Stimulated activated CD4-positive, alpha-beta T cell treated with anti-CD3 and anti-CD28 coated beads, Interleukin-1b, Interleukin-23, amount 100 ng/mL, for 1 hour (primary cell): ENCODE data around the gene SH3GL1.

ENCODE experiments used
- DNase-seq, 2 donors: peaks; one replicate each; pipeline ENCODE4 v3.0.0-alpha.2; 2020; ENCODE audit warnings: low read depth in 2 of 2

Gene SH3GL1

GRCh38 chr19:4399812-4400134, 574 bp downstream of the SH3GL1 start:
- DNase-seq, result no peak

GRCh38 chr19:4396949-4397783, 3.2 kb downstream of the SH3GL1 start:
- no peak for DNase-seq

DNA sequence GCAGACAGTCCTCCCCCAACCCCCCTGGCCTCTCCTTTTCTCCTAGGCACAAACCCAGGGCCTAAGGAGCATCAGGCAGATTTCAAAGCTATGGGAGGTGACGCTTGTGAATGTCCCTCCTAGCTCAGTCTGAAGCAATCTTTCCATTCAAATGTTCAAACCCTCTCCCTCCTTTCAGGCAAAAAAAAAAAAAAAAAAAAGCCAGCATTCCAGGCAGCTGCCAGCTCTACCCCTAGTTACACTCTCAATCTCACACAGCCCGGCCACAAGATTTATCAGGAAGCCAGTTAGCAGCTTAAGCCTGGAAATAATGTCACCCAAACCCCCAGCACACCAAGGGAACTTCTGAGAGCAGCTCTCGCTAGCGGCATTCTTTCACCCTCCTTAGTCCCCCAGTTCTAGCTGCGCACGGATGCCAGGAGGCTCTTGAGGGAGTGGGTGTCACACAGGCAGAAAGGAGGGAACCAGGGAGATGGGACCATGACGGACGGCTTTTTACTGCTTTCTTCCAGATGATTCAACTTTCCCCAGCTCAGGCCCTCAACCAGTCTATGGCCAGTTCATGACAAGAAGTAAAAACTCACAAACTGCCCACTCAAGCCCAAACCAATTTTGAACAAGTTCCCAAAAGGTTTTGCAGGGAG, 6.3 kb downstream of the SH3GL1 start:
- no peak for DNase-seq

GRCh38 chr19:4391701-4392483, 8.5 kb downstream of the SH3GL1 start:
- no peak for DNase-seq

DNA sequence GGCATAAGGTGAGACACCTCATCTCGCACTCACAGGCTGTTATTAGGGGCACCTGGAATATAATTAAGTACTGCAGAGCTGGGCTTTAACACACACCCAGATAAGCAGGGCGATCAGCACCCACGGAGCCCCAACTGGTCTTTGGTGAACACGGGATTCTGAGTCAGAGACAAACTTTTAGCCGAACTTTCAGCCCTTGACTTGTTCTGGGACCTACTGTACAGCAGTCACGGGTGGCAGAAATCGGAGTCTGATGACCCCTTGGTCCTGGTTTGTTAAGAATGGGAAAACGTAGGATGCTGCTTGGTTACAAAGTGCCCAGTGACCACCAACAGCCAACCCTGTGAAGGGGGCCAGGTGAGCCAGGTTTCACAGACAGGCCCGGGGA, 9.0 kb downstream of the SH3GL1 start:
- DNase-seq, result no peak

GRCh38 chr19:4390567-4391305, 9.6 kb downstream of the SH3GL1 start:
- no peak for DNase-seq

GRCh38 chr19:4390017-4390566, 10.3 kb downstream of the SH3GL1 start:
- no peak for DNase-seq

GRCh38 chr19:4389511-4390016, 10.8 kb downstream of the SH3GL1 start:
- no peak for DNase-seq

- DNase-seq, result no peak
Measured at GRCh38 chr19:4389064-4389375, 11.3 kb downstream of the SH3GL1 start.

DNA sequence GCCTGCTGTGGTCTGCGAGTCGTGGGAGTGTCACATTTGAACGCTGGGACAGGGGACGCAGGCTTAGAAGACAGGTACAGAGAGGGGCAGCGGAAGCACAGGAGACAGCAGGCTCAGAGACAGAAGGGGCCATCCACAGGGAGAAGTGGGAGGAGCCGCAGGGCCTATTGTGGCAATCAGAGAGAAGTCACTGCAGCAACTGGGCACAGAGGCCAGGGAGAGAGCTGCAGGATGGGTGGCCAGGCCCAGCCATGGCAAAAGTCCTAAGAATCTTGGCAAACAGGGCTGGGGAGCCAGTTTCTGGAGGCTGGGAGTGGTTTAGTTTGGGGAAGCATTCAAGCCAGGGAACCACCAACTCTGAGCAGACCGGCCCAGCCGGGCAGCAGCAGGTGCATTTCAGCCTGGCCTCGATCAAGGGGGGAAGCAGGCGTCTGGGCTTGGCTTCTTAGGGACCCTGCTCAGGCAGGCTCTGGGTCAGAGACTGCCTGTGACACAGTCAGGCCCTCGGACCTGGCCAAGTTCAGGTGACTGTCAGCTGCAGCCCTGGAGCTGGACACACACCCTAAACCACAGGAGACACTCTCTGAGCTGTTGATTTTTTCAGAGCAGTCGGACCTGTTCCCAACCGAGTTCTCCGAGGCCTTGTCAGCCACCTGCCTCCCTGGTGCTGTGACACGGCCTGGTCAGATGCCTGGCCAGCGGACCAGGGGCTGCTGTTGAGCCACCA, 11.8 kb downstream of the SH3GL1 start:
- DNase-seq, result no peak

DNA sequence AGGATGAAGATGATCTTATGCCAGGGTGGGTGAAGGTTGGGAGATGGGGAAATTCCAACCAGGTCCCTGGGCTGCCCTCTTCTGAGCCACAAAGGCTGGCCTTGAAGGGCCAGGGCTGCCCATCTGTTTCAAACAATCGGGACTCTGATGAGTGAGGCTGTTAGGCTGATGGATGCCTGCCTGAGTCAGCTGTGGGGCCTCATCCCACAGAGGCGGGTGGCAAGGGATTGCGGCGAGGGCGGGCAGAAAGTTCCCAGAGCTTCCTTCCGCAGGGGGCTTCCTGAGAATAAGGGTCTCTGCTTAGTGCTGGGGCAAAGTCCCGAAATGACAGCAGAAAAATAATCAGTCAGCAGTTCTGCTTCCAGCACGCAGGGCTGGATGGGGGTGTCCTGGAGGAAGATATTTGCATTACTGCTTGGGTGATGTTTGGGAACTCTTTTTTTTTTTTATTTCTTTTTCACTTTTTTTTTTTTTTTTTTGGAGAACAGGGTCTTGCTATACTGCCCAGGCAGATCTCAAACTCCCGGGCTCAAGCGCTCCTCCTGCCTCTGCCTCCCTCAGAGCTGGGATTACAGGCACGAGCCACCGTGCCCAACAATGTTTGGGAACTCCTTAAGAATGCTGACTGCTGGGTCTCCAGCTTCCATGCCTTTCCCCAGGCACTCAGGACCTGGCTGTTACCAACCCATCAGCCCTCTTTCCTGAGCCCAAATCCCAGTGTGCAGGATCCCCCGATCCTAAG, 14.1 kb downstream of the SH3GL1 start:
- DNase-seq, result no peak

- no peak for DNase-seq
Measured at GRCh38 chr19:4385291-4386040, 14.9 kb downstream of the SH3GL1 start.

- no peak for DNase-seq
Measured at GRCh38 chr19:4380254-4380727, 20.1 kb downstream of the SH3GL1 start.

DNA sequence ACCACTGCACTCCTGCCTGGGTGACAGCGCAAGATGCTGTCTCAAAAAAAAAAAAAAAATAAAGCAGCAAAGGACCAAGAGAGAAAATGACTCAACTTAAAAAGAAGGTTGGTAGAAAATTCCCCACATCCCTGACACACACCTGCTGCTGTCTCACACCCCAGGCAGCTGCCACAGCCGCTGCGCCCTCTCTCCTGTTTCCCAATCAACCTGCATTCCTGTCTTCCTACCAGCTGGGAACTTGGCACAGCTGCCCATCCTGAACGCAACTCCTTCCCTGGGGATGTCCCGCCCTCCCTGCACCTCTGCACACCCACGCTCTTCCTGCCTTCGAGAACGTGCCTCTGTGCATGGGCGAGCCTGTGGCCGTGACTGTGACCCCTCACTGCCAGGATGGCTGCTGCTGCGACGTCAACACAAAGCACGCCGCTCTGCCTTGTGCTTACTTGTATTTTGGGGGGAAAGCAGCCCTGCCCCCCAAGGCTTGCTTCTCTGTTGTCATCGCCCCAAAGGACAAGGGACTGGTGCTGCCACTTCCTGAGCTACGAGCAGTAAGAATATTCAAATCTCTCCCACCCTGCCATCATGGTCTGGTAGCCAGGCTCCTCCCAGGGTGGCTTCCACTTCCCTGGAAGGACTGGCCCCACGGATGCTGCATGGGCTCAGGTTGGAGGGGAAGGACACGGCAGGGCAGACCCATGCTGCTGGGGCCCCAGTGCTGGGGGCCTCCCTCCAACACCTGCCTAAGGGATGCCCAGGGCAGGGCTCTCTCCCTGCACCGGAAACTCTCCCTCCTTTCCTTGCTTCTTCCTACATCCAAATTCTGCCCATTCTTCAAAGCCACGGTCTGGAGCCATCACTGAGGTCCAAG, 20.7 kb downstream of the SH3GL1 start:
- no peak for DNase-seq

DNA sequence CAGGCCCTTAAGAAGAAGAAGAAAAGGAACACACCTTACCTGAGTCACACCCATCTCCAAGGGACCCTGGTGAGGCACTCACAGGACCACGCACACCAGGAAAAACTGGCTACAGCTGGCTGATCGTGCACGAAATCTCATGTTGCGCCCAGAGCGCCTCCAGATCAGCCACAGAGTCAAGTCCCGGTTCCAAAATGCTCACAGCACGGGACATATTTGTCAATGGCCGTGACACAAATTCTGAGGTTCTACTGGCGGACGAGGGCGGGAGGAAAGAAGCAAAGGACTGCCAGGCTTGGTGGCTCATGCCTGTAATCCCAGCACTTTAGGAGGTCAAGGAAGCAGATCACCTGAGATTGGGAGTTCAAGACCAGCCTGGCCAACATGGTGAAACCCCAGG, 21.5 kb downstream of the SH3GL1 start:
- DNase-seq, result no peak

DNA sequence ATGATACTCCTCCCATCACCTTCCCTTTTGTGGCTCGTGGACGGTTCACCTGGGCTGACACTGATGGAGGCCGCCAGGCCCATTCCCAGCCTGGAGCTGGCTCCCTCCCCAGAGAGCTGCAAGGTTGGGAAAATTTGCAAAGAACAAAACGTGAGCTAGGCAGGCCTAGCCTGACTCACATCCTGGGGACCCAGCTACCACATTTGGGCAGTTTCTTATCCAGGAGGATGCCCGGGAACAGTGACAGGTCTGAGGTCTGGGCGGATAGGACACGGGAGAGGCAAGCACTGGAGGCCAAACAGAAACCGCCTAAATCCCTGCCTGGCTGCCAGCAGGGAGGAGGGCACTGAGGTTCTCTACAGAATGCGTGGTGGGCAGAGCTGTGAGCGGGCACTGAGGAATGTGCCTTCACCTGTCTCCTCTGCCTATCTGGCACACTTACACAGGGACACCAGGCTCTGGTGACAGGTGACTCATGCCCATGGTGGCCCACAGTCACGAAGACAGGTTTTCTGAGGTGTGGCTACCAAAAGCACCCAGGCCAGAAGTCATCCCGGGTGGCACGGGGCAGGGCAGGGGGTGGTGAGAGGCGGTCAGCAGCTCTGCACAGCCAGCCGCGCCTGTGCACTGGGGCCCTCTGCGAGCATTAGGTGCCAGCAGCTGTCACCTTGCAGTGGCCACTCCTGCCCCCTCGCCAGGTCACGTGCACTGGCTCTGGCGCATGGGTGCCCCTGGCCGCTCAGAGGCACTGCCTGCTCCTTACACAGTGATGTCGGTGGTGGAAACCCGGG, 23.2 kb downstream of the SH3GL1 start:
- no peak for DNase-seq

DNA sequence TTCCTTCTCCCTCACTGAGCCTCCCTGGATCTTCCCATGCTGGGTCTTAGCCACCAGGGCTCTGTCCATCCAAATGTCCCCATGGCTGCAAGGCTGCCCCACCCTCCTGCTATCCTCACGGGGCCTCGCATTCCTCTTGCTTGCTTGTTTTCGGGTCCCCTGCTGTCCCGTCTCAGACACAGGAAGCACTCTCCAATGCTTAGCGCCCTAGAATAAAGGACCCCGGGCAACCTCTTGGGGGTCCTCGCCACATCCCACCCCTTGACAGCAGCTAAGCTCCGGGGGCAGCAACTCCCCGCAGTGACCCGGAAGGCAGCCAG, 23.7 kb downstream of the SH3GL1 start:
- no peak for DNase-seq
